SK-N-DZ (cell line): ENCODE data around the gene FAM53A.
A peak's percentile ranks its signal among the peaks of the same experiment; 100 is the strongest.
"Not testable (repeated sequence)": the region's sequence is repeated elsewhere in the genome, so short reads cannot be mapped to it uniquely, and the experiment has no call there.

Experiments
- DNase-seq: peaks from one replicate; pipeline ENCODE4 v3.0.0-alpha.2; 2015; ENCODE audit warnings: low spot score

FAM53A gene

DNA sequence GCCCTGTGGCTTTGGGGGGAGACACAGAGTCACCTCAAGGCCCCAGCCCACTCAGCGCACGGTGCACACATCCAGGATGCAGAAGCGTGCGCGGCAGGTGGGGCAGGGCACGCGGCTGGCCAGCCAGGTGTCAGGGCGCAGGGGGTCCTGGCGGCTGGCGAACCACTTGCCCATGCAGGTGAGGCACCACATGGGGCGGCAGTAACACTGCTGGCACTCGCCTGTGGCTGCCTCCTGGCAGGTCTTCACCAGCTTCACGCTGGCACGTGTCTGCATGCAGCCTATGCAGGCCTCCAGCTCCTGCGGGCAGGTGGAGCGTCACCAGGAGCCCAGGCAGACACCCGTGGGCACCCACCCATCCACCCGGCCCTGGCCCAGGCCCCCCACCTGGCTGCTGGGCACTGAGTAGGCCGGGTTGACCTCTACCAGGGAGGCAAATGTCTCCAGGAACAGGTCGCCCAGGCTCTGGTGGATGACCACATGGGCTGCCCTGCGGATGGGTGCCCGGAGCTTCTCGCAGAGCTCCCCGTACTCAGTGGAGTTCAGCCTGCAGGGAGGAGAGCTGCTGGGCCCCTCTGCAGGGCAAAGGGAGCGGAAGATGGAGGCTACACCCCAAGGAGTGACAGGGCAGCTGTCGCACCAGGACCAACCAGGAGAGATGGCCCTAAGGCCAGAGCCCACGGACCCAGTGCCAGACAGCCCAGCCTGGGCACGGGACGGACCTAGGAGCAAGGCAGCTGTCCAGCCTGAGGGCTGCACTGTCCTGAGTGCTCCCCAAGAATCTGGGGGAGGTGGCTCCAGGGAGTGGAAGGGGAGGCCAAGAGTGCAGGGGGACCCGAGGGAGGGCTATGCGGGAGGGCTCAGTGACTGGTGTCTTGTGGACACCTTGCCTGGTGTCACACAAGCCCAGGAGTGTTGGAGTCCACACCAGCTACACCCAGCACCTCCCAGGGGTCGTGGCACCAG, 33.3 kb upstream of the FAM53A start:
- DNase-seq = no peak

- DNase-seq = no peak
Observed at GRCh38 chr4:1716065-1716945, 32.2 kb upstream of the FAM53A start.

GRCh38 chr4:1715002-1715758, 31.1 kb upstream of the FAM53A start:
- no peak for DNase-seq

GRCh38 chr4:1714303-1715001, 30.3 kb upstream of the FAM53A start:
- DNase-seq = no peak

GRCh38 chr4:1713003-1713851, 29.1 kb upstream of the FAM53A start:
- DNase-seq = no peak

DNA sequence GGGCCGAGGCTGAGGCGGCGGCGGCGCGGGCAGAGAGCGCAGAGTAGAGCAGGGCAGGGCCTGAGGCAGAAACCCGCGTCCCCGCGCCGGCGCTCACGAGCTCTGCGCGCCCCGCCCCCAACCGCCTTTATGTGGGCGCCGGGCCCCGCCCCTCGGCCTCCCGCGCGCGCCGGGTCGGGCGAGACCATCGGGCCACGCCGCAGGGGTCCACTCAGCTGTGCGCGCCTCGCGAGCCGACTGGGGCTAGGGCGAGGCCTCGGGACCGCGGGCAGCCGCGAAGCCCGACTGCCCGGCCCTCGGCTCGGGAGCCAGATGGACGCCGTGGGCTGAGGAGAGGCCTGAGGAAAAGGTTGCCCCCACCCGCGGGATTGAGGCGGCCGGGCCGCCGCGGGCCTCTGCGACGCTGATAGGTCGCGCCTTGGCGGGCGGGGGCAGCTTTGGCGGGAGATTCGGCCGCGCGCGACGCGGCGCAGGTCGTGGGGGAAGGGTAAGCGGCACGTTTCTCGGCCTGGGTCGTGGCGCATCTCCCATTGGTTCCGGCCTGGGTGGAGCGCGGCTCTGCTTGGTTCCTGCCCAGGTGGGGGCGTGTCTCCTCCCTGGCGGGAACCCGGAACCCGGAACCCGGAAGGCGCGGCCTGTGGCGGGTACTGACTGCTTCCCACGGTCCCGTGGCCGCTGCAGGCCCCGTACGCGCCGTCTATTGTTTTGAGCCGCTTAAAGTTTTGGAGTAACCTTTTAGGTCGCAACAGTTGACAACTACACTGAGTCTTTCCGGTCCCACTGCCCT, 28.3 kb upstream of the FAM53A start, which contains the start of gene SLBP:
Gene SLBP, minus strand, starts transcription at position 104 of the 787 bp plus-strand sequence. CDS start 131 bp downstream, outside the sequence.
- DNase-seq = peak; percentile 94

DNA sequence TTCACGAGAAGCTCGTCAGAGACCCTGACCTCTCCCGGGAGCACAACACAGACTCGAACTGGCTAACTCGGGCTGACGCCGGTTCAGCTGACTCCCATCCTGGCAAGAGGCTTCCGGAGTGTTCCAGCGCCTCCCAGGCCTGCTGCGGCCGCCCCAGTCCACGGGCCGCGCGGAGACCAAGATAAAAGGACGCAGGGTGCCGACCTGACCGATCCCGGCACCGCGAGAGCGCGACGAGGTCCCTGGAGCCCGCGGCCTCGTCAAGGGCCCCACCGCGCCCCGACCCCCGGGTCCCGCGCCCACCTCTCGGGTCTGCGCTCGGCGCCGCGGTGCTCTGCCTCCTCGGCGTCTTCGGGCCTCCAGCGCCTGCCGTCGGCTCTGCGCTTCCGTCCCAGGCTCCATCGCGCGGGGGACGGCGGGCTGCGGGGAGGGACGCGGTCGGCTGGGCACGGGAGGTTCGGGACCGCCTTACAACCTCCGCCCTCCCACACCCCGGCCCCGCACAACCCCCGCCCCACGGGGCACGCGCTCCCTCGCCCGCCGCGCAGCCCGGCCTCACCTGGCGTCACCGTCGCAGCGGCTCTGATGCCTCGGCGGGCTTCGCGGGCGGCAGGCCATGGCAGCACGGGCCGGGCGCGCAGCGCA, 27.6 kb upstream of the FAM53A start:
- no peak for DNase-seq

DNA sequence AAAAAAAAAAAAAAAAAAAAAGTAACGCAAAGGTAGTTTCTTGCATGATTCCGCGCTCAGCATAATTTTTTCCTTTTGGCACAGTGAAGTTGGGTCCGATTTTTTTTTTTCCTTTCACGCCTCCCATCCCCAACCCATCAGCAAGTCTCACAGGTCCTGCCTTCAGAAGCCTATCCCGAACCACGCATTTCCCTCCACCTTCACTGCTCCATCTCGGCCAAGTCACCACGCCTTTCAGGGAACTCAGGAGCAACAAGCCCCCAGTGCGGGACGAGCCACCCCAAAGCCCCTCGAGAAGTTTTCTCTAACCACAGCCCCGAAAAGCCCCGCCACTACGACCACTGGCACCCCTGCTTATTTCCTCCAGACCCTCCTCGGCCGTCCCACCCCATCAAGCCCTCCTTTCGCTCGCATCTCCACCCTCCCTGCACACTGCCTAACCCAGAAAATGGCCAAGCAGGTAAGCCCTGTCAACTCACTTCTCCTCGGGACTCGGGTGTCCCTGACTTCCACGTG, 27.0 kb upstream of the FAM53A start:
- DNase-seq = no peak

GRCh38 chr4:1708581-1708980, 24.5 kb upstream of the FAM53A start:
- no peak for DNase-seq

DNA sequence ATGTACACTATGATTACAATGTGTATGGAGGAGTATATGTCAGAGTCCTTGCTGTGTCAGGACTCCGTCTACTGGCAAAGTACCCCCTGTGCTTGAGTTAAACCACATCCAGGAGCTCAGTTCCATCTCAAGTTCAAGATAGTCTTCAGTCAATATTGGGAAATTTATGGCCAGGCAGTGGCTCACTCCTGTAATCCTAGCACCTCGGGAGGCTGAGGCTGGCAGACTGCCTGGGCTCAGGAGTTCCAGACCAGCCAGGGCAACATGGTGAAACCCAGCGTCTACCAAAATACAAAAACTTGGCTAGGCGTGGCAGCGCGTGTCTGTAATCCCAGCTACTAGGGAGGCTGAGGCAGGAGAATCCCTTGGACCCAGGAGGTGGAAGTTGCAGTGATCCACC, 22.2 kb upstream of the FAM53A start:
- DNase-seq = no peak

- DNase-seq = no peak
Observed at GRCh38 chr4:1705732-1706131, 21.6 kb upstream of the FAM53A start.

DNA sequence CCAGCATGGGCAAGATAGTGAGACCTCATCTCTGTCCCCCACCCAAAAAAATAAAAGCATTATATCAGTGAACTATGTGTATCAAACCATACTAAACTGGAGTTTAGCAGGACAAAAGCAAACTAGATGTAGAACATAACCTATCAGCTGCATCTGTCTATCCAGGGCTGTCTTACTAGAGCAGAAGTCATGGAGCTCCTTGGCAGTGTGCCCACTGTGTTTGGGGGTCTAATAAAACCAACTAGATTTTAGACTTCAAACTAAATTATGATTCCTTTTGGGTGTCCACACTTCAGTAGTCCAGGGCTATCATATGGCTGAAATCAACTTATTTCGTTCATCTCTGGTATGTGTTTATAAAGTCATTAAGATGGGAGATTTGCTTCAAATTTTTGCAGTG, 19.8 kb upstream of the FAM53A start:
- DNase-seq = no peak

- DNase-seq = not testable (repeated sequence)
Observed at GRCh38 chr4:1701671-1702070, 17.6 kb upstream of the FAM53A start.

GRCh38 chr4:1695913-1696312, 11.8 kb upstream of the FAM53A start:
- no peak for DNase-seq

- DNase-seq = peak; percentile 69
Observed at GRCh38 chr4:1693131-1693896, 9.2 kb upstream of the FAM53A start.

DNA sequence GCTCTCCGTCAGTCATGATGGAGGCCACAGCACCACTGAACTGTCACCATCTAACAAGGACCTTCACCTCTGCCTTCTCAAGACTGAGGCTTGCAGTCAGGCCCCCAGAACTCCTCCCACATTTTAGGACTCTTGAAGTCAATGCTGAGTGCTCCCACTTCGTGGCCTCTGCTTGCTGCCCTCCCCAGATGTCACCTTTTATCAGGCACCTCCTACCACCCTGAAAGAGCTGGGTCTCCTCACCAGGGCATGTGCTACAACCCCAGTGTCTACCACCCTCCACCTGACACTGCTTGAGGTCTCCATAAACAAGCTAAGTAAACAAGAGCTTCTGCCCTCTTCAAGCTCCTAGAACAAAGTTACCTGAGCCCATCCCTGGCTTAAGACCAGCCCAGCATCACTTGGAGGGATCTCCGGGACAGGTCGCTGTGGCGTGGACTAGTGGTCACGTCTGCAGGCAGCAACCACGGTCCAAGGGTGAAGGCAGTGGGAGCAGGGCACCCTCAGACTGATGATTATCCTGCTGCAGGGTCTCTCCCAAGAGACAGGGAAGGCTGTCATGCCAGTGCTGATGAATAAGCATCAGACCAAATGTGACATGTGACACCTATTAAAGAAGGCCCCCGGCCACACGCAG, 7.7 kb upstream of the FAM53A start:
- no peak for DNase-seq

- no peak for DNase-seq
Observed at GRCh38 chr4:1690698-1691097, 6.6 kb upstream of the FAM53A start.
